HG03196 (cell line): Measurements from ENCODE around the gene NRTN.
"Not testable (repeated sequence)": the region's sequence is repeated elsewhere in the genome, so short reads cannot be mapped to it uniquely, and the experiment has no call there.

Source experiments
- ATAC-seq: cut with Tn5 transposase; IDR thresholded peaks from one replicate; pipeline ENCODE4 v1.9.1; 2021; ENCODE audit not compliant: unreplicated experiment

Gene NRTN

DNA sequence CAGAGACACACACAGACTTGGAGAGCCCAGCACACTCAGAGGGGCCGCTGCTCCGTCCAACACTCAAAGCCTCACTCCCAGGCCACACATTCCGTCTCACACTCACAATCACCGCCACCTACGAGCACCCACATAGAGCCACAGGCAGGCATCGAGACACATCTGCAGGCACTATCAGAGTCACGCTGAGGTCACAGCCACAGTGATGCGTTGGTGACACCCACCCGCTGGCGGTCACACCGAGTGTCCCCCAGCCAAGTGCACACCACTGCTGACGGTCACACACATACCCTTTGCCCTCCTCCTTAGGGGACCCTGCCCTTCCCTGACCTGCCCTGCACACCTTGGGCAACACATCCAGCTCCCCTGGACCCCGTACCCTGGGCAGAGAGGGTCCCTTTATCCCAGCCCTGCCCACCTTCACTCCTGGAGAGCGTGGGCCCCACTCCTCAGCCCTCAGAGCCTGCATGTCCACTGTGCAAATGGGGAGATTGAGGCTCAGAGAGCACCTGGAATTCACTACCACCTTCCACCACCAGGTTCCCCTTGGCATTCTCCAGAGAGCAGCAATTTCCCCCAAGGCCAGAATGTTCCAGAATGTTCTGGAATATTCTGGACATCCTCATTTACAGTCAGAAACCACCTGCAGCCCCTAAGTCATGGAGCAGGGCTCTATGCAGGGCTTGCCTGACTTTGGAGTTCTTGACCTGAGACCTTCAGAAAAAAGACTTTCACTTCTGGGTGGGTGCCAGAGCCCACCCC lies 60.0 kb downstream of the NRTN start:
- ATAC-seq = no peak

DNA sequence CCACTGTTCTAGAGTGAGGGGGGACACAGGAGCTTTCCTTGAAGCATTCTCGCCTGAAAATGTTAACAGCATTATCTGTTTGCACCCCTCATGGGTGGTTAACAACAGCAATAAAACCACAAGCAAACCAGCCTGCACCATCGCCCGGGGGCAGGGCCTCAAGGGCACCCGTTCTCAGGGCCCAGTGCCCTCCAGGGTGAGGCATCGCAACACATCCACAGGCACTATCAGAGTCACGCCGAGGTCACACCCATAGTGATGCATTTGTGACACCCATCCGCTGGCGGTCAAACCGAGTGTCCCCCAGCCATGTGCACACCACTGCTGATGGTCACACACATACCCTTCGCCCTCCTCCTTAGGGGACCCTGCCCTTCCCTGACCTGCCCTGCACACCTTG lies 60.9 kb downstream of the NRTN start:
- no peak for ATAC-seq

DNA sequence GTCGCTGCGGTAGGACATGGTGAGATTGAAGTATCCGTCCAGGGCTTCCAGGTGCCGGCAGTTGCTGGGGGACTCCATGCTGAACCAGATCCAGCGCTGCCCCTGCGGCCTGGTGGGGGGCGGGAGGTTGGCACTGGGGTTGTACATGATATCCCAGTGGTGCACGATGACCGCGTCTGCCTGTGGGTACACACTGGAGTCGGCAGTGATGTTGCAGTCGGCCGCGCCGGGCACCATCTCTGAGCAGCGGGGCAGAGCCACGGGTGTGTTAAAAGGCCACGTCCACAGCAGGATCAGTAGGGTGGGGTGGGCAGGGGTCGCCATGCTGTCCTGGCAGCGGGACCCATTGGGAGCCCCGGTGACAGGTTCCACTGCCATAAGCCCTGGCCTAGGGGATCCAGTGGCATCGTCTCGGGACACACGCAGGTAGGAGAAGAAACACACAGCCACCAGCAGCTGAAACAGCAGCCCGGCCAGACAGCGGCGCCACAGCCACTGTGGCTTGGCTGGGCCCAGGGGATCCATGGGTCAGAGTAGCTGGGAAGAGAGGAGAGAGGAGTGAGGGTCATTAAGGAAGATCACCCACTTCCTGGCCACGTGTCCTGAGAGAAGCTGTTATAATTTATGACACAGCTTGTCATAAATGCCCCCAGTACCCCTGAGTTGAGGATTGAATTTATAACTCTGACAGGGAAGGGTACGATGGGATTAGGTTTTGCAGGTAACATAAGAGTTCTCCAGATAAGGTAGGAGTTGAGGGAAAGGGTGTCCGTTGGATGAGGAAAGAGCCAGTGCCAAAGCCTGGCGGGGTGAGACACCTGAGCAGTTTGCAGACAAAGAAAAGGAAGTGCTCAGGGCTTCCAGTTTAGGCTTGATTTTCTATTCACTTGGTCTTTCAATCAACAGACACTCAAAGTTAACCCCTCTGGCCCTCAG lies 62.6 kb downstream of the NRTN start:
- no peak for ATAC-seq

GRCh38 chr19:5870986-5871394 lies 66.1 kb downstream of the NRTN start:
- ATAC-seq = no peak

DNA sequence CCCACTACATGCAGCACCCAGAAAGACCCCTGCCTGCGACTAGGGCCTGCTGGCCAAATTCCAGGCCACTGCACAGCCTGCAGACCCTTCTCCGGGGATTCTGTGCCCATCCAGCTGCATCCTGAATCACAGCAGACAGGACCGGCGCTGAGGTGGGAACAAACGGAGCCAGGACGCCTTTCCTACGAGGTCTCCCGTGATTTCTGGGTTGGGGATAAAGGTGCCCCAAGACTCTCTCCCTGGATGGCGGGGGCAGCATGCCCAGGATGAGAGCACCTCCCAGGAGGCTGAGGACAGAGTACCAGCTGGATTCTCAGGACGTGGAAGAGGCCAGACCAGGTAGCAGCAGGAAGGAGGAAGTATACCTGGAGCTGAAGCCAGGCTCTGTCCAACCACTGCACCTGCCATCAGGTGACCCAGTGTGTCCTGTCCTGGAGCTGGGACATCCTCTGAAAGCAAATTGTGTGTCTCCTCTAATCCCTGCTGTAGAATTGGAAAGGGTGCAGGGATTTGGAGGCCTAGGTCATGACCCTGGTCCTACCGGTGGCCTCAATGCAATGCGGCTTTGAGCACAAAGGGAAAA lies 68.8 kb downstream of the NRTN start:
- no peak for ATAC-seq

DNA sequence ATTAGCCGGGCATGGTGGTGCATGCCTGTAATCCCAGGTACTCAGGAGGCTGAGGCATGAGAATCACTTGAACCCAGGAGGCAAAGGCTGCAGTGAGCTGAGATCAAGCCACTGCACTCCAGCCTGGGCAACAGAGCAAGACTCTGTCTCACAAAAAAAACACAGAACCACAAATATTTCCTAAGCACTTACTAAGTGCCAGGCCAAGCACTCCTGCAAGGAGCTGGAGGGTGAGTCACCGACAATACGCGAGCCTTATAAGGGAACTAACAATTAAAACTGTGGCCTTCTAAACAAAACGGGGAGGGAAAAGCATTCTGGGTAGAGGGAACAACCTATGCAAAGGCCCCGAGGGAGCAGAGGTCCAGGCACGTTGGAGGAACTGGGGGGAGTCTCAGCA lies 69.6 kb downstream of the NRTN start:
- ATAC-seq = not testable (repeated sequence)

GRCh38 chr19:5877427-5877826 lies 72.6 kb downstream of the NRTN start:
- ATAC-seq = no peak

DNA sequence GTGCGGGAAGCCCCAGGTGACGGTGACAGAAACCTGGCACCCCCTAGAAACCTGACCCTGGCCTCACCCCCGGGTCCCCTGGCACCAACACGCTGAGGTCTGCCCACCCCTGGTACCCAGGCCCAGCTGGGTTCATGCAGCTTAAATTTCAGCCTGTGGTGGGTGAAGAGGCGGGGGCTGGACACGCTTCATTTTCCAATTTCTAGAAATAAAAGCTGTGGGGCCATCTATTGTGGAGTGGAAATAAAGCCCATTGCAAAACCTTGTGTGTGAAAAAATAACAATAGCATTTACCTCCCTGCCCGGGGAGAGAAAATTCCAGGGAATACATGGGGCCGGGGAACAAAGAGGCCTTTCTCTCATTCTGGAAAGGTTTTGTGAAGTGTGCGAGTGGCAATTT lies 73.0 kb downstream of the NRTN start:
- no peak for ATAC-seq
